Measurements from ENCODE around the gene CDH12. TPM values are rescaled to one million over a fixed set of nuclear protein-coding genes. Genes with fewer than 3 reads are reported as not detected.

The CDH12 gene
- polyA plus RNA-seq, 2 of the 4 experiments (the other 2 are of a cell fraction): 0.04 TPM; not detected in 1

- H3K4me1 ChIP-seq: no peaks in the 10 kb centered on the region
- FAIRE-seq (no peak), DNase-seq (ENCODE audit: low read depth in 1 of 2, low spot score in 1 of 2) (no peak), ATAC-seq (no peak)
- no peak for TF ChIP-seq JUN (IDR thresholded peaks at IDR 0.05)
- no peak for TF ChIP-seq HOXA7 (CRISPR knock-in tag; IDR thresholded peaks at IDR 0.05)
- TF ChIP-seq HES2 (IDR thresholded peaks at IDR 0.05): no peak
- TF ChIP-seq RCOR1 (IDR thresholded peaks at IDR 0.05; ENCODE audit: low read depth, low read length): no peak
- TF ChIP-seq, protein P1, sequence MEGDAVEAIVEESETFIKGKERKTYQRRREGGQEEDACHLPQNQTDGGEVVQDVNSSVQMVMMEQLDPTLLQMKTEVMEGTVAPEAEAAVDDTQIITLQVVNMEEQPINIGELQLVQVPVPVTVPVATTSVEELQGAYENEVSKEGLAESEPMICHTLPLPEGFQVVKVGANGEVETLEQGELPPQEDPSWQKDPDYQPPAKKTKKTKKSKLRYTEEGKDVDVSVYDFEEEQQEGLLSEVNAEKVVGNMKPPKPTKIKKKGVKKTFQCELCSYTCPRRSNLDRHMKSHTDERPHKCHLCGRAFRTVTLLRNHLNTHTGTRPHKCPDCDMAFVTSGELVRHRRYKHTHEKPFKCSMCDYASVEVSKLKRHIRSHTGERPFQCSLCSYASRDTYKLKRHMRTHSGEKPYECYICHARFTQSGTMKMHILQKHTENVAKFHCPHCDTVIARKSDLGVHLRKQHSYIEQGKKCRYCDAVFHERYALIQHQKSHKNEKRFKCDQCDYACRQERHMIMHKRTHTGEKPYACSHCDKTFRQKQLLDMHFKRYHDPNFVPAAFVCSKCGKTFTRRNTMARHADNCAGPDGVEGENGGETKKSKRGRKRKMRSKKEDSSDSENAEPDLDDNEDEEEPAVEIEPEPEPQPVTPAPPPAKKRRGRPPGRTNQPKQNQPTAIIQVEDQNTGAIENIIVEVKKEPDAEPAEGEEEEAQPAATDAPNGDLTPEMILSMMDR (IDR thresholded peaks at IDR 0.05): no peak
- TF ChIP-seq, protein P2, sequence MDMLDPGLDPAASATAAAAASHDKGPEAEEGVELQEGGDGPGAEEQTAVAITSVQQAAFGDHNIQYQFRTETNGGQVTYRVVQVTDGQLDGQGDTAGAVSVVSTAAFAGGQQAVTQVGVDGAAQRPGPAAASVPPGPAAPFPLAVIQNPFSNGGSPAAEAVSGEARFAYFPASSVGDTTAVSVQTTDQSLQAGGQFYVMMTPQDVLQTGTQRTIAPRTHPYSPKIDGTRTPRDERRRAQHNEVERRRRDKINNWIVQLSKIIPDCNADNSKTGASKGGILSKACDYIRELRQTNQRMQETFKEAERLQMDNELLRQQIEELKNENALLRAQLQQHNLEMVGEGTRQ (IDR thresholded peaks at IDR 0.05): no peak
- no peak for TF ChIP-seq RFX5 (IDR thresholded peaks at IDR 0.05)
- no peak for TF ChIP-seq KDM5A (IDR thresholded peaks at IDR 0.05)
- no peaks in the 10 kb centered on the region for H3K9me3 ChIP-seq
- H3K4me2 ChIP-seq: no peak overlapping the region
- H3K27ac ChIP-seq: no peak overlapping the region
- no peak overlapping the region for H3K4me3 ChIP-seq
- ChIA-PET POLR2A (no interaction called here), CTCF (interaction anchor here (0.6 kb wide), 1 partner anchor 9 kb away, joined by 3 read pairs; no protein-coding TSS in a partner anchor)
Measured at GRCh38 chr5:22245770-22246169, 607.4 kb downstream of the CDH12 start.

- DNase-seq (ENCODE audit: low read depth in 1 of 2, low spot score in 1 of 2) (no peak), ATAC-seq (no peak), FAIRE-seq (no peak)
- Histone ChIP-seq H3K27ac (no peak overlapping the region), H3K4me1 (no peaks in the 10 kb centered on the region), H3K4me2 (no peak overlapping the region), H3K4me3 (no peak overlapping the region), H3K9me3 (no peaks in the 10 kb centered on the region)
- TF ChIP-seq HMGXB4 (CRISPR knock-in tag; IDR thresholded peaks at IDR 0.05; ENCODE audit: borderline replicate concordance): no peak
- no peak for TF ChIP-seq NPAS2 (CRISPR knock-in tag; IDR thresholded peaks at IDR 0.05; ENCODE audit: borderline replicate concordance)
- TF ChIP-seq MAZ (IDR thresholded peaks at IDR 0.05; ENCODE audit: borderline replicate concordance, low read depth, low read length): no peak
- no peak for TF ChIP-seq BCL3 (IDR thresholded peaks at IDR 0.05)
- TF ChIP-seq JUNB (IDR thresholded peaks at IDR 0.05): no peak
- no peak for TF ChIP-seq RFX5 (IDR thresholded peaks at IDR 0.05)
- TF ChIP-seq ZC3H11A (IDR thresholded peaks at IDR 0.05): no peak
- TF ChIP-seq FOSL2 (IDR thresholded peaks at IDR 0.05): no peak
- TF ChIP-seq FOSL2 (CRISPR knock-in tag; IDR thresholded peaks at IDR 0.05): no peak
- TF ChIP-seq GATA3 (IDR thresholded peaks at IDR 0.05; ENCODE audit: borderline replicate concordance): no peak
- TF ChIP-seq ESRRA (IDR thresholded peaks at IDR 0.05; ENCODE audit: borderline replicate concordance, low read length): no peak
- no peak for TF ChIP-seq FOSB (CRISPR knock-in tag; IDR thresholded peaks at IDR 0.05)
- no peak for TF ChIP-seq RNF2 (IDR thresholded peaks at IDR 0.05; ENCODE audit: borderline replicate concordance, low read depth)
- TF ChIP-seq, protein P2 (IDR thresholded peaks at IDR 0.05): no peak
- no peak for TF ChIP-seq CHD2 (IDR thresholded peaks at IDR 0.05; ENCODE audit: low read length, partially characterized antibody)
- ChIA-PET POLR2A (no interaction called here), CTCF (no interaction called here)
- 74% methylated on average over 4 of the region's 4 CpGs for WGBS (ENCODE audit: missing lambda C conversion rate)
Measured at GRCh38 chr5:22242532-22242931, 610.6 kb downstream of the CDH12 start.
